NCI-H510A (cell line): ENCODE measurements around the gene RP2.

ENCODE experiments used
- DNase-seq: peaks from one replicate; lab custom pipeline; 2025; lab: John Stamatoyannopoulos, UW

Gene RP2

DNA sequence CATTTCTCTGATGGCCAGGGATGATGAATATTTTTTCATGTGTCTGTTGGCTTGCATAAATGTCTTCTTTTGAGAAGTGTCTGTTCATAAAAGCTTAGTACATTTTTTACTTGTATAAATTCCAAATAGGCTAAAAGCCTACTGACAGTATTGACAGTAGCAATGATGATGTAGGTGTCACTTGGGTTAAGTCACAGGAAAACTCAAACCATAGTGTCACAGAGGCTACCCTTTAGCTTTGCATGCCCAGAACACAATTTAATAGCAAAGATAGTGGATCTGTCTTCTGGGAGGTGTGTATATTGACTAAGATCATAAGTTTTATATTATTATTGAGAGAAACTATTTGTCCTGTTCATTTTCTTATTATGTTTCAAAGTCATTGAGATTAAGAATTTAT is 8.1 kb downstream of the RP2 start:
- no peak for DNase-seq

DNA sequence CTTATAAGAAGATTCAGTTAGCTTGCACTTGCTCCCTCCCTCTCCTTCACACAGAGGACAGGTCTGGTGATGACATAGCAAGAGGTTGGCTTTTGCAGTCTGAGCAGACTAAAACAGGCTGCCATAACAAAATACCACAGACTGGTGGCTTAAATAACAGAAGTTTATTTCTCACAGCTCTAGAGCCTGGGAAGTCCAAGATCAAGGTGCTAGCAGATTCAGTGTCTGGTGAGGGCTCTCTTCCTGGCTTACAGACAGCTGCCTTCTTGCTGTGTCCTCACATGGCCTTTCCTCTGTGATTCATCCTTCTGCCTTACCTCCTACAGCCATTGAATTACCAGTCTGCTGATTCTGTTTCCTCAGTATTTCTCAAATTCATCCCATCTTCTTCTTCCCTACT is 13.1 kb downstream of the RP2 start:
- DNase-seq = no peak

DNA sequence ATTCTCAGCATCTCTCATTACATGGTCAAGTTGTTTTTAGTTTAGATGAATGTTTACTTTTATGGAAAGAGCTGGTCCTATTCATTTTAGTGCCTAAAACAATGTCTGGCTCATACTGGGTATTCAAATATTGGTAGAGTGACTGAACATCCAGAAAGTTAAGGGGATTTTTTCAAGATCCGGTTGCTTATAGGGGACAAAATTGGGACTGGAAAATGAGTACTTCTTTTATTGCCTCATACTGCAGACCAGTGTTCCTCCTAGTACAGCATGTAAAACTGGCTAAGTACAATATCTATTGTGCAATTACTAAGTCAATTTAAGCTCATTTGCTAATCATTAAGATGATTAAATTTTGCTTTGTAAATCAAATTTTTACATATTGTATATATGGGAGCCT is 13.9 kb downstream of the RP2 start:
- DNase-seq = no peak

DNA sequence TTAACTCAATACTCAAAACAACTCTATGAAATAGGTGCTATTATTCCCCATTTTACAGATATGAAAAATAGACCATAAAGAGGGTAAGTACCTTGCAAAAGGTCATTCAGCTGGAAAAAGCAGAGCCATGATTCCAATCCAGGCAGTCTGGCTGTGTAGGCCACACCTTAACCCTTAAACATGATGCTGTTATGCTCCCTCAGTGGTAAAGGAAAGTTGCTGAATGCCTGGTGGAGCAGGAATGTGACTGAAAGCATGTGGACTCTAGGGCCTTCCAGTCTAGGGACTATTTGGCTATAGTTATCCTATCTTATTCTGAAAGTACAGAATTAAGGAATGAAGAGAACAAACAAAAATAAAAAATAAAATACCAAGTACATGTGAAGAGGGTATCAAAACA is 19.6 kb downstream of the RP2 start:
- DNase-seq = no peak

DNA sequence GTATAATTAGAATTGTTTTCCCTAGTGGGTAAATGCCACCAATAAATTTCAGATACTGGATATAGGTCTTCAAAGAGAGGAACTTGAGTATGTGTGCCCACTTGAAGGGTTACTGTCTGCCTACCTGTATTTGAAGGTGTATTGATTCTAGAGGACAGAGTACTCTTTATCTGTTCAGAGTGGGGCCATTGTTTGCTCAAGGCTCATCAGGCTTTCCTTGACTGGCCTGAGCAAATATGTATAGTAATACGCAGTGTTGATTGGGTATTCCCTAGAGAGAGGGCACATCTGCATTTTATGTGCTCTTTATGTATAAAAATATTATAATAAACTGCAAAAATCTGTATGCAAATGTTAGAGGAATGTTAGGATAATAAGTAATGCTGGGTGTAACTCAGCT is 23.7 kb downstream of the RP2 start:
- DNase-seq = peak; percentile 47

DNA sequence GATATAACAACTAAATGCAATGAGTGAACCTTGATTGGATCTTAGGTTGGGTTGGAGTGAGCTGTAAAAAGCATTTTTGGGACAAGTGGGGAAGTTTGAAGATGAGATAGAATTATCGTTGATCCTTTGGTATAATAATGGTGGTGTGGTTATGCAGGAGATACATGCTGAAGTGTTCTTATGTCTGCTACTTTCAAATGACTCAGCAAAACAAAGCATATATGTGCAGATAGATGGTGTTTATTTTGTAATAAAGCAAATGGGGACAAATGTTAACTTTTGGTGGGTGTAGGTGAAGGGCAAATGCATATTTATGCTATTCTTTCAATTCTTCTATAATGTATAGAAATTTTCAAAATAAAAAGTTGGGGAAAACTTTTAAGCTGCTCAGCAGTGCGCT is 26.2 kb downstream of the RP2 start:
- no peak for DNase-seq

DNA sequence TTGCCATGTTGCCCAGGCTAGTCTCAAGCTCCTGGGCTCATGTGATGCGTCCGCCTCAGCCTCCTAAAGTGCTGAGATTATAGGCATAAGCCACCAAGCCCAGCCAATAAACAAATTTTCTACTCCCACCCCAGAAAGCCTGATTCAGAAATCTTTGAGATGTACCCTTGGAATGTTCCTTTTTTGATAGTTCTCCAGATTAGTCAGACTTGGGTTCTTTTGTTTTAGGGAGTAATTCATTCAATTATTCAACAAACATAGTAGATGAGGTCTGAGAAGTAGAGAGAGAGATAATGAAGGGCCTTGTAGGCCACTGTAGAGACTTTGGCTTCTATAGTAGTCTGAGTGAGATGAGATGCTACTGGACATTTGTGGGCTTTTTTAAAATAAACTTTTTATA is 27.8 kb downstream of the RP2 start:
- DNase-seq = no peak

DNA sequence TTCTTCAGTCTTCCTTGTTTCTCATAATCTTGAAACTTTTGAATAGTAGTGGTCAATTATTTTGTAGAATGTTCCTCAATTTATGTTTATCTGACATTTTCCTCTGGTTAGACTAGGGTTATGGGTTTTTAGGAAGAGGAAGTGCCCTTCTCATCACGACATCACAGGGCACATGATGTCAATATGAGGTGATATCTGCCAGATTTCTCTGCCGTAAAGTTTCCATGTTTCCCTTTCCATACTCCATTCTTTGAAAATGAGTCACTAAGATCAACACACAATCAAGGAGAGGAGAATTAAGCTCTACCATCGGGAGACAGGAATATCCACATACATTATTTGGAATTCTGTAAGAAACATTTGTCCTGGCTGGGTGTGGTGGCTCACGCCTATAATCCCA is 28.4 kb downstream of the RP2 start:
- no peak for DNase-seq

DNA sequence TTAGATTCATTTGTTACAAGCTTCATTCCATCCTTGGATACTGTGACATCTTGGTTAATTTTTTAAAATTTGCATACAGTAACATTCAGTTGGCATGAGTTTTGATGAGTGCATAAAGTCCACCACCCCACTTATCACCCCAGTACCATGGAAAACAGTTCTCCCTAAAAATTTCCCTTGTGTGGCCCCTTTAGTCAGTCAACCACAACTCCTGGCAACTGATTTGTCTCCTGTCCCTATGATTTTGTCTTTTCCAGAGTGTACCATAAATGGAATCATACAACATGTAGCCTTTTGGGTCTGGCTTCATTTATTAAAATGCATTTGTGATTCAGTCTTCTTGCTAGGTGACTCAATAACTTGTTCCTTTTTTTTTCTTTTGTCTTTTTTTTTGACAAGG is 29.9 kb downstream of the RP2 start:
- DNase-seq = no peak

DNA sequence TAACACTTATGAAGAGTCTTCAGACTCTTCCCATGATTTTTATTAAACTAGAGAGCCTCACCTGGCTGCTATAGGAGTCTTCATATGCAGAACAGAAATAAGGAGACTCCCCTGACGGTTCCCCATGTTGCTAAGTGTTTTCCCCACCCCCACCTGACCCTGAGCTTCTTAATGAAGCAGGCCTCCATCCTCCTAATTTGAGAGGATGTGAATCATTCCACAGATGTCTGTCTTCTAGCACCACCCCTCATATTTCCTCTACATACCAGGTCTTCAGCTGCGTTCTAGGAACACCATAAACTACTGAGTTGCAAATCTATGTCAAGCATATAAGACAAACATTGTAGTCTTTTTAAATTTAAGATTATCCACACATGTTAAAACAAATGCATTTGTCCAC is 36.9 kb downstream of the RP2 start:
- DNase-seq = no peak

DNA sequence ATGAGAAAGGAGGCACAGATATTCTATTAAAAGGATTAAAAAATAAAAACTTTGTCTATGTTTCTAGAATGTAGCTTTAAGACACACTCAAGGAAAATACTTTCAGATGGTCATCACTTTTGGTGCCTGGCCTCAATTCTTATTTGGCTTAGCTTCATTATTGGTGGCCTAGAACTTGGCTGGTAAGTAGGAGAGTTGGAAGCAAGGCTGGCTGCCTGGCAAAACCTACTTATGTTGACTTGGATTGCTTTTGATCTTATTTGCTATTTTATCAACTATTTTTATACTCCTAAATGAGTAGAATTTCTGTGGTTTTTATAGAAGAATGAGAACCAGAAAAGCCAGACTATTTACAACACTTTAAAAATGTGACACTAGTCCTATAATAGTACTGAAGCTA is 40.1 kb downstream of the RP2 start:
- no peak for DNase-seq

DNA sequence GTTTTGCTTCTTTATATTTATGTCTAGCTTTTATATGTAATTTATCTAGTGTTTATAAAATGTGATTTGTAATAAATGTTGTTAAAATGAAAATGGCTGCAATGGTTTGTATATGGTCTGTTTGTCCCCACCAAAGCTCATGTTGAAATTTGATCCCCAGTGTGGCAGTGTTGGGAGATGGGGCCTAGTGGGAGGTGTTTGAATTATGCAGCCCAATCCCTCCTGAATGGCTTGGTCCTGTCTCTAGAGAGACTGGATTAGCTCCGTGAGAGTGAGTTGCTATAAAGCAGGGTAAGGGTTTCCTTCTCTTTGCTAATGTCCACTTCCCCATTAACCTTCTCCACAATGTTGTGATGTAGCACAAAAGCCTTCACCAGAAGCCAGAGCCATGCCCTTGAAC is 45.4 kb downstream of the RP2 start:
- no peak for DNase-seq

DNA sequence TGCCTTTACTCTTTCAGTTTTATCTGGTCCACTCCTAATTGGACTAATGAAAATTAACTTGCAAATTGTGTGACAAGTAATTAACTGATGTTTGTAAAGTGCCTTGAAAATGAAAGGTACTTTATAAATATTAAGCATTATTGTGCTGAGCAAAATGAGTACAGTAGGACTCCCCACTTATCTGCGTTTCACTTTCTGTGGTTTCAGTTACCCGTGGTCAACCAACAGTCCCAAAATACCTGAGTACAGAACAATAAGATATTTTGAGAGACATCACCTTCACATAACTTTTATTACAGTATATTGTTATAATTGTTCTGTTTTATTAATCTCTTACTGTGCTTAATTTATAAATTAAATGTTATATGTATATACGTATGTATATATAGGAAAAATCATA is 48.0 kb downstream of the RP2 start:
- no peak for DNase-seq

DNA sequence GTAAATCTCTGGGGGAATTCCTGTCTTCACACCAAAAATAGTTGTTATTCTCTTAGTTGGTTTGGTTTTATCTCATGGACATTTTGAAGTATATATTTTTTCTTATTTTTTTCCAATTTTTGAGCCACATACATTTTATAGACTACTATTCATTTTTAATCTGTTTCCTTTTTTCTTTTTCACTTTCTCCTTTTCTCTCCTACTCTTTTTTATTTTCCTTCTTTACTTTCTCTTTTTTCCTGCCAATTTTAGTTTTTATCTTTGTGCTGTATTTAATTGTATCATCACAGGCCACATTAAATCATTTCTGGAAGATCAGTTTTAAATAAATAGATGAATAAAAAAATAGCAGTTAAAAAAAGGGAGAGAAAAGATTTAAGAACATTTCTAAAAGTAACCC is 61.4 kb downstream of the RP2 start:
- DNase-seq = no peak

DNA sequence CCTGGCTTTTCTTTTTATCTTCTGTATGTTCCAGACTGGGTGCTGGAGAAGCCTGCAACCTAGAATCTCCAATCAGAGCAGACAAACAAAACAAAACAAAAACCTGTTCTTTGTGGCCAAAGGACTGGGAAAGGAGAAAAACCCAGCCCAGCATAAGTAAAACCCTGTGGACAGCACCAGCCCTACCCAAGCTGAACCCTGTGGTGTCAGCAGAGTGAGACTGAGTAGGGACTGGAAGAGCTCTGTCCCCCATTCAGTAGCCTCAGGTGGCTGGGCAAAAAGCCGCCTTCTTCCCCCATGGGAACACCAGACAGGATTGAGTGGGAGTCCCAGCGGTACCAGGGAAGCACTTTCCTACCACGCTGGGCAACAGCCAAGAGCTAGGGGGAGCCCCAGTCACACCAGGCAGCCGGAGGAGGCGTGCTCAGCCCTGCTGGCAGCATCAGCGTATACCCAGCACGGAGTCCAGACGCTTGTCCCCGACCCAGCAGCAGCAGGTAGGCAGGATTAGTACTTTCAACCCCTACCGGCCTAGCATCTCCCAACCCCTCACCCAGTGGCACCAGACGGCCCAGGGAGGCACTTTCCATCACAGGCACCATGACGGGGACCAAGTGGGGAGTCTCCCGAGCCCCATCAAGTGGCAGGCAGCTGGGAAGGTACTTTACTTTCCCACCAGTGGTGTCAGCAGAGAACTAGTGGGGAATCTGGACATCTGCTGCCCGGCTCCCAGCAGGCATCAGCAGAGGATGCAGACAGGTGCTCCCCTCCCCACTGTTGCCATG is 66.8 kb downstream of the RP2 start:
- peak; percentile 66 for DNase-seq

DNA sequence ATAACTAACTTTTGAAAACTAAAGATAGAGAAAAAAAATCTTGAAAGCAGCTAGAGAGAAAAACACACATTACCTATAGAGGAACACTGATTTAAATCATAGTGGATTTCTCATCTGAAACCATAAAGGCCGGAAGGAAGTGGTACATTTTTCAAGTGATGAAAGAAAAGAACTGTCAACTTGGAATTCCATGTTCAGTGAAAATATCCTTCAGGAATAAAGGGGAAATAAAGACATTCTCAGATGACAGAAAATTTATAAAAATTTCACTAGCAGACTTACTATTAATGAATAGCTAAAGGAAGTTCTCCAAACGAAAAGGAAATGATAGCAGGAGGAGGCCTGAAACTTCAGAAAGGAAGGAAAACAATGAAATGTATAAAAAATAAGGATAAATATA is 67.8 kb downstream of the RP2 start:
- DNase-seq = no peak

DNA sequence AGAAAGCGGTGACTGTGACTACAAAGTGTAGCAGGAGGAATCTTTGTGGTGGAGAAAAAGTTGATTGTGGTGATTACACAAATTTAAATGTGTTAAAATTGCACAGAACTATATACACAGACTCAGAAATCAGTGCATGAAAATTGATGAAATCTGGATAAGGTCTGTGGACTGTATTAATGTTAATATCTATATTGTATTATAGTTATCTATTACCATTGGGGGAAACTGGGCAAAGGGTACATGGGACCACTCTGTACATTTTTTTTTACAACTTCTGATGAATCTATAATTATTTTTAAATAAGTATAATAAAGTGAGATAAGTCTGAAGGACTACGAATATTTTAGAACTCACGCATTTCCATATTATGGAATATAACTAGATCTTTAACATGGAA is 73.6 kb downstream of the RP2 start:
- no peak for DNase-seq

DNA sequence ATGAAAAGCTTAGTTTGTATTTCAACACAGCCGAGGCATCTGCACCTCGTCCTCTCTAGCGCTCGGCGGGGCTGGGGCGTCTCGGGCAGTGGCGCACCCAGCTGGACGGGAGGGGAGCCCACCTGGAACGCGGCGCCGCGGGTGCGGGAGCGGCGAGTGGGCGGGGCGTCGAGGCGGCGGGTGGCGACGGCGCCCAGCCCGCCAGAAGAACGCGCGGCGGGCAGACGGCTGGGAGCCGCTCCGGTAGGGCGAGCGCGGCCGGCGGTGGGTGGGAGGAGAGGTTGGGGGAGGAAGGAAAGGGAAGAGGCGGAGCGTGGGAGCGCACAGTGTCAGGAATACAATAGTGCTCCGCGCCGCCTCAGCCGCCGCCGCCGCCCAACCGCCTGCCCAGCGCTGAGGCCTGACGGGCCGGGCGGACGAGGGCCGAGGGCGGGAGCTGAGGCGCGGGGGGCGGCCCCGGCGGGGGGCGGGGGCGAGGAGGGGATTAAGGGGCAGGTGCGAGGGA is 75.3 kb downstream of the RP2 start, which contains the start of gene JADE3:
Gene JADE3, plus strand, starts transcription at position 324 of the 505 bp plus-strand sequence. CDS start 72,474 bp downstream, outside the sequence.
- DNase-seq = peak; percentile 78

DNA sequence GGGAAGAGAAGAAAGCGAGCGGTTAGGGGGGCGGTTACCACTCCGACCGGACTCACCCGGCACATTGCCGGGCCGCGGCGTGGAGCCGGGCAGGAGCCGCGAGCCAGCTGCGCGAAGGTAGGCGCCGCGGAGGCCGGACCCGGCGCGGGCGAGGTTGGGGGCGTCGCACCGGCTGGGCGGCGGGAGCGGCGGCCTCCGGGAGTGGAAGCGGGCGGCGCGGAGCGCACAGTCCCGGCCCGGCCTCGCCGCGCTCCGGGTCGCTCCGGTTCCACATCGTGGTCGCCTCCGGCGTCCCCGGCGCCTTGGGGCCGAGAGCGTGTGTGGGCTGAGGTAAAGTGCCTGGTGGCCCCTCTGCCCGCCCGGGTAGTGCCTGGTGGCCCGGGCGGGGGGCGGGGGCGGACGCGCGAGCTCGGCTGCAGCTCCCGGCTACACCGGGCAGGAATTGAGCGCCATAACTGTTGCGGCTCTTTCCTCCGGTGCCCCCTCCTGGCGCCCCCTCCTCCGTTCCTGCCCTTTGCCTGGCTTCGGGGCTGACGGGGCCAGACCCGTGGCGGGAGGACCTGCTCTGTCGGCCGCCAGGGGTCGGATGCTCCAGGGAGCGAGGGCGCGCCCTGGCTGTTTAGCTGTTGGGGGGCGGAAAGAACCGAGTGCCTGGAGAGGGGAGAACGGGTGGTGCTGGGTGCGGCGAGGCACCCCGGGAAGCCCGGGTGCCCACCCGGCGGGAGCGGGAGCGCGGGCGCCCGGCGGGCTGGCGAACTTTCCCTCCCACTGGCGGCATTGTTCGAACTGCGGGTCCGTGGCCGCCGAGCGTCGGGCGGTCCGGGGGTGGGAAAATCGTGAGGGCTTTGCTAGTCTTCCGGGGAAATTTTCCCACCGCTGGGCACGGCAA is 76.0 kb downstream of the RP2 start:
- peak; percentile 5 for DNase-seq

DNA sequence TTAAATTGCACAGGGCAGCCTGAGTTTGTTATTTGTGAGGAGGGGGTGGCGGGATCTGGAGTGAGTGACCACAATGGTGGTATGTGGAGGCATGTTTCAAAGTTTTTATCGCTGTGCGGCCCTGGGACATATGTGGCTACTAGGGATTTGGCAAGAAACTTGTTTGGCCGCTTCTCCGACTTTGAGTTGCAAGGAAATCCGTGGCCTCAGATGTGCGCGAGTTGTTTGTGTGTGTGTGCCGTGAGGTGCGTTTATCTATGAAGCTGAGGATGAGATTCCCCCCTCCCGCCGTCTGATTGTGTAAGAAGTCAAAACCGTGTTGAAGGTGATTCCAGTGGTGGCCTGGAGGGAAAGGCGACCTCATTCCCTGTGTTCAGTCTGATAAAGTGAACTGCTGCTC is 76.8 kb downstream of the RP2 start:
- no peak for DNase-seq

DNA sequence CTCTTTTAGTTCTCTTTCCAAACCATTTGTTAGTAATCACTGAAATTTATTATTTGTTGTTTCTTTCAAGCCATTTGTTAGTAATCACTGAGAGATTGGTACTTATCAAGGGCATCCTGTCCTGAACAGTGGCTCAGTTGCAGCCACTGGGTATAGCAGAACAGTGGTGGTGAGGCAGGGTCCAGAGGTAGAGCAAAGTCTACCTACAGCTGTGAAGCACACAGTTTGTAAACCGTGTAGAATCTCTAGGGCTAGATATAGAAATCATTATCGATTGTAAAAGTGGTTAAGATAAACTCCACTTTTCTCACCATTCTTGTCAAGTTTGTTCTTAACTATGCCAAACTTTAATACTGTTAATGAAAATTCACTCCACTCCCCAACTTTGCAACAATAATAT is 79.4 kb downstream of the RP2 start:
- DNase-seq = no peak

DNA sequence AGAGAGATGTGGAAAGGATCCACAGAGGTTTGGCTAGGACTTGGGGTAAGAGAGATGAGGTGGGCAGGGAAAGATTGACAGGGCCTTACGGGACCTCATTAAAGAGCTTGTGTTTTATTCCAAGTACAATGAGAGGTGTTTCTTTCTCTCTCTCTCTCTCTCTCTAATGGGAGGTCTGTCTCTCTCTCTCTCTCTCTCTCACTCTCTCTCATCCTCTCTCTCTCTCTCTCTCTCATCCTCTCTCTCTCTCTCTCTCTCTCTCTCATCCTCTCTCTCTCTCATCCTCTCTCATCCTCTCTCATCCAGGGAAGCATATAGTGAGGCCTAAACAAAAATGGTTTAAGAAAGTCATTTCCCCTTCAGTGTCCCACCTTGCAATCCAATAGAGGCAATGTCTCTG is 80.8 kb downstream of the RP2 start:
- DNase-seq = no peak

DNA sequence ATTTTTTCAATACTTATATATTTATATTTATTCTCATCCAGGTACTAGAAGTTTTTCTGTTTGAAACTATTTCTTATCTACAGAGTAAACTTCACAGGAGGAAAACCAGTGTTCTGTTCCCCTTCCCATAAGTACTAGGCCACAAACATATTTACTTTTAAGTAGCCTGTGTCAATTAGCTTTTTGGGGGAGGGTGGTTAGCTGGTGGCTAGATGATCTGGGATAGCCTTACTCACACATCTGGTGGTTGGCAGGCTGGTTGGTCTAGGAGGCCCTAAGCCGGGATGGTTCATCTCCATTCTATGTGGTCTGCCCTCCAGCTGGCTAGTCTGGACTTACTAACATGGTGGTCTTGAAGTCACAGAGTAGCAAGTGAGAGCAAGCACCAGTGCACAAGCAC is 81.6 kb downstream of the RP2 start:
- no peak for DNase-seq
